Embryonic facial prominence (tissue), 1 donor: ENCODE data around the gene C6orf89.

Experiments
- DNase-seq: peaks from one replicate; pipeline ENCODE4 v3.0.0-alpha.2; 2016; ENCODE audit errors: extremely low spot score

Gene C6orf89

DNA sequence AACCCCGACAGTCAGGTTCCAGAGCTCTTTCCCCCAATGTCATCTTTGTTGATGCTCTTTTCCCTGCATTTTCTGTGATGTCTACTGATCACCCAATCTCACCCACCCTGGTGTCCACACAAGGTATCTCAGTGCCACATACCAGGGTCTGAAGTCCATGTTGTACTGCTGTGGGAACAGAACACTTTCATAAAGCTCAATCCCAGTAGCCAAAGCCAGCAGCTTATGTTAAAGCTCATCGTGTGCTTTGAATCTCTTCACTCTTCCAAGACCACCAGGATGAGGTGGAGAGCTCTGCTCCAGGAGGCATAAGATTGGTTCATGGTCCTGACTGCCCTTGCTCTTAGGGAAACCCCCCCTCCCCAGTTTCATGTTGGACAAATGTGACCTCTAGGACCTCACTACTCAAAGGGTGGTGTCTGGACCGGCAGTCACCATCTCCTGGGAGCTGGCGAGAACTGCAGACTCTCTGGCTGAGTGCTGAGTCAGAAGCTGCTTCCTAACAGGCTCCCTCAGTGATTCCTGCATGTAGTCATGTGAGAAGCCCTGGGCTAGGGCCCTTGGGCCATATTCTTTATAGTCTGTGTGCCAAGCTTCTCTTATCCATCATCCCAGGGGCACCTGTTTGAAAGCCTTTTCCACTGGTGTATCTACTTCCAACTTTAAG is 33.1 kb upstream of the C6orf89 start:
- DNase-seq: no peak

DNA sequence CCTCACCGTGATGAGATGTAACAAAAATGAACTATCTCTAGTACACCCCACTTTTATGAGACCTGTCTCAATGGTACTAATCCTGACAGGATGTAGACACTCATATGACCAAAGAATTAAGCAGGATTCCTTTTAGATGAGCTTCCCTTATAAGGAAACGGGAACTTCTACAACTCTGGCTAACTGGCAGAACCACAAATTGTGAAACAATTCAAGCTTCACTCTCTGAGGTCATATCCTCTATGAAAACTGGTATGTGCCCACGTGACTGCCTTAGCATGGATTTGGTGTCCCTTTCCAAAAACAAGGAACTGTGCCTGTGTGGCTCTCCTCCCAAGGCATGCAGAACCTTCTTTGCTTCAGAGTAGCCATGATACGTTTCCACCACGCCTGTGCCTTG is 32.4 kb upstream of the C6orf89 start:
- no peak for DNase-seq

DNA sequence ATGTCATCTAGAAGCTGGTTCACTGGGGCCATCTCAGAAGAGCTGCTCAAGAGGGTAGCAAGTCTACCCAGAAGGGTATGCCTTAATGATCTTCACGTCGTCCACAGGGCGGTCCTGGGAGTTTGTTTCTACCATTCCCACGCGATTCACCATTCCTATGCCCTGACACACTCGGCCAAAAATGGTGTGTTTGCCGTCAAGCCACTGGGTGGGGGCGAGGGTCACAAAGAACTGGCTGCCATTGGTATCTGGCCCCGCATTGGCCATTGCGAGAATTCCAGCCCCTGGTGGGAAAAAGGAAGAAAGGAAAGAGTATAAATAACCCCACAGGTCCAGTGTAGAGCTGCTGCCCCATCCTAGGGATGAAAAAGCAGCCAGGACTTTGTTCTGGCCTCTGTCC is 30.0 kb upstream of the C6orf89 start:
- no peak for DNase-seq

DNA sequence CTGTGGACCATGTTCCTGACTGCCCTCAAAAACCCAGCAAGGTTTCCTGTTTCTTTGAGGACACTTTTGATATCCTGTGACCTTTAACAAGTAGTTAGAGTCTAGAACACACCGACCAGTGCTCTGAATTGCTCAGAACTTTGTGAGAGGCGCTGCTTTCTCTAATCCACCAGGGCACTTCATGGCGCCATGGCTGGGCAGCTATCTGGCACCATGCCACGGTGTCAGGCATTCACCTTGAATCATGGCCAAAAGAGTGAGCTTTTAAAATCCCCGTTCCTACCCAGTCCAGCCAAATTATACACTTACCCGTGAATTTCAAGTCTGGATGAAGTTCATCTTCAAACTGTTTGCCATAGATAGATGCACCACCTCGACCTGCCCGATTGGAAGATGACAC is 29.5 kb upstream of the C6orf89 start:
- no peak for DNase-seq

DNA sequence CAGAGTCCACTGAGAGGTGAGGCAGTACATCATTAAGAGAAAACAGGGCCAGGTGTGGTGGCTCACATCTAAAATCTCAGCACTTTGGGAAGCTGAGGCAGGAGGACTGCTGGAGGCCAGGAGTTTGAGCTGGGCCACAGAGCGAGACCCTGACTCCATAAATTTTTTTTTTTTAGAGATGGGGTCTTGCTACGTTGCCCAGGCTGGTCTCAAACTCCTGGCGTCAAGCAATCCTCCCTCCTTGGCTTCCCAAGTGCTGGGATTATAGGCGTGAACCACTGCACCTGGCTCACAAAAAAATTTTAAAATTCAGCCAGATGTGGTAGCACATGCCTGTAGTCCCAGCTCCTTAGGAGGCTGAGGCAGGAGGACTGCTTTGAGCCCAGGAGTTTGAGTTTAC is 28.4 kb upstream of the C6orf89 start:
- no peak for DNase-seq

DNA sequence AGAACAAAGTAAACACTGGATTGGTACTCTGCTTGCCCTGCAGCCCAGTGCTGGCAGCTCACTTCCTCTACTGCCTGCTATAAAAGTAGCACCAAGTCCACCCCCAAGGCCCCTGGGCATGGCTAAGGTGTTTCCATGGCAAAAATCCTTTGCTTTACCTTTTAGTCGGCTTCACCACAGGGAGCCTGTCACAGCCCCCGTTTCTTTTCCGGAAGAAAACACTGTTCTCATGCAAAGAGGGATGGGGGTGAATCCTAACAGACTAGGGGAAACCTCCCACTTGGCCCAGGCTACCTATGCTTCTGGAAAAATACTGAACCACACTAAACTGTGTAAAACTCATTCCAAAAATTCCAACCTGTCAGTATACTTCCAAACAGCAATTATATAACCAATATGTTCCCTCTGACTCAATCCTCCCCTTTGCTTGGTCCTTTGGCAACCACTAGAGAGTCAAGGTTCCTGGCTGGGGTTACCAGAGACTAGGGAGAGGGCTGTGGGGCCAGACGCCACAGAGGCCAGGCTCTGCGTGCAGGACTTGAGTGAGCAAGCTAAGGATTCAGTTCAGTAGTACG is 27.3 kb upstream of the C6orf89 start:
- DNase-seq: no peak

DNA sequence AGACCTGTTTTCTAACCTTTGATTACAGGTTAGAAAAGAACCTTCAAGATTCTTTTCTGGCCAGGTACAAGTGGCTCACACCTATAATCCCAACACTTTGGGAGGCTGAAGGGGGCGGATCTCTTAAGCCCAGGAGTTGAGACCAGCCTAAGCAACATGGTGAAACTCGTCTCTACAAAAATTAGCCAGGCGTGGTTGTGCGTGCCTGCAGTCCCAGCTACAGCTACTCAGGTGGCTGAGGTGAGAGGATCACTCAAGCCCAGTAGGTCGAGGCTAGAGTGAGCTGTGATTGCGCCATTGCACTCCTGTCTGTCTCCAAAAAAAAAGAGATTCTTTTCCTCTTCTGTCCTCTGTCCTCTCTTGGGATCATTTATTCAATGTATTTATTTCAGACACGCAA is 25.6 kb upstream of the C6orf89 start:
- DNase-seq: no peak

DNA sequence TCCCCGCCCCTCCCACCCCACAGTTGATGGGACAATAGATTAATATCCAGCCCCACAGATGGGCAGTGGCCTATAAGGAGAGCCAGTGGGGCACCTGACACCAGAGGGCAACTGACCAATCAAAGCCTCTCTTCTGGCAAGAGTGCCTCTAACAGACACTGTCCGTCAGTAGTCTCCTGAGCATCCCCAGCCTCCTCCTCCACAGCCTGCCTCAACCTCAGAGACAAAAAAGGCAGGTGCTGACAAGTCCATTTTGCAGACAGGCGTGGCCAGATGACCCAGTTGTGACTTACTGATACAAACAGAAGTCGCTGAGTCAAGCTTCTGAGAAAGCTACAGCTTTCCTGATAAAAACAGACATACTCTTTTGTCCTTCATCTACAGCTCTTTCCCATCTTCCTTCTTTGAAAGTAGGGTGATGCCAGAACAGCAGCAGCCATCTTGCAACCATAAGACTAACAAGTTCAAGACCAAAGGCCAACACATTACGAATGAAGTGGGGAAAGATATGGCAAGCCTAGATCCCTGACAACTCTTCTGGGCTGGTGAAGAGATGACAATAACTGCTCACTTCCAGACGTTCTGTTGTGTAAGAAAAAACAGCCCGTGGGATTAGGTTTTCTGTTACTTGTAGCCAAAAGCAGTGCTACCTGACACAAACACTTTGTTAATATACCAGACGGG is 23.4 kb upstream of the C6orf89 start:
- no peak for DNase-seq

DNA sequence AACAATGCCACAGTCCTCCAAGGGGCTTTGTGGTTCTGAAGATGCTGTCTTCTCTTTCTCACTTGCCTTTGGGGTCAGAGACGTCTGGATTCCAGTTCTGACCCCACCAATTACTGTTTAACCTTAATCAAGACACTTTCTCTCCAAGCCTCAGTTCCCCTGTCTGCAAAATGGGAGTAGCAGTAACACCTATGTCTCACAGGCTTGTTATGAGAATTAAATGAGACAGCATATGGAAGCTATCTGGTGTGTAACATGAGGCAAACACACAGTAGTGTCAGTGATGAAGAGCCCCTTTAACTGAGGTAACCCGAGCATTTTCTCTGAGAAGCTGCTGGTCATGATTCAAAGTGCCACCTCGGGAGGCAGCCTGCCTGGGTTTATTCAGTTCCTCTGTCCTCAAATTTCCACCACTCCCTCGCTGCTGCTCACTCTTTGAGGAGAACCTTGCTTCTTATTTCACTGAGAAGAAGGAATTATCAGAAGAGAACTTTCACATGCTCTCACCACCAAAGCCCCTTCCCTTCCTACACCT is 22.8 kb upstream of the C6orf89 start:
- no peak for DNase-seq

DNA sequence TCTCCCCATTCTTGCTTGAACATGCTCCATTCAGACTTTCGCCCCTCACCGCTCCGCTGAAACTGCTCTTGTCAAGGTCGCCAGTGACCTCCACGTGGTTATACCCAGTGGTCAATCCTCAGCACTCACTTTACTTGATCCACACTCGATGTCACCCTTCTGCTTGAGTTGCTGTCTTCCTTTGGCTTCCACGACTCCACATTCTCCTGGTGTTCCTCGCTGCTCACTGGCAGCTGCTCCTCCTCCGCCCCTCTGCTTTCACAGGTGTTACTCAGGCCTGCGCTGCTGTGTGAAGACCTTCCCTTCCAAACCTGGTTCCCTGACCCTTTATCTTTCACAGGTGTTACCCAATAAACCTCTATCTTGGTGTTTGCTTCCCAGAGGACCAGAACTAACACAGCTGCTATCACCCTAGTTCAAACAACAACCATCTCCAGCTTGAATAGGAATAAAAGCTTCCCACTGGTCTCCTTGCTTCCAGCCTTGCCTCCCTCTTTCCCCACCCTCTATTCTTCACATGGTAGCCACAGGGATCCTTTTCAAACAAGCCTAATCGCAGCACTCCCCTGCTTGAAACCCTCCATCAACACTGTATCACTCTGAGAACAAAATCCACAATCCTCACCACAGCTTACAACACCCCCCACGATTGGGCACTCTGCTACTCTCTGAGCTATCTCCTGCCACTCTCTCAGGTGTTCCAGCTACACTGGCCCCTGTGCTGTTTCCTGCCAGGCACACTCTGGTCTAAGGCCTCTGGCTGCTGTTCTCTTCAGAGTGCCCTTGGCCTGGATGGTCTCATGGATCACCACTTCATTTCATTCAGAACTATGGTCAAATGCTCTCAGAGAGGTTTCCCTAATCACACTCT is 21.8 kb upstream of the C6orf89 start:
- DNase-seq: no peak

DNA sequence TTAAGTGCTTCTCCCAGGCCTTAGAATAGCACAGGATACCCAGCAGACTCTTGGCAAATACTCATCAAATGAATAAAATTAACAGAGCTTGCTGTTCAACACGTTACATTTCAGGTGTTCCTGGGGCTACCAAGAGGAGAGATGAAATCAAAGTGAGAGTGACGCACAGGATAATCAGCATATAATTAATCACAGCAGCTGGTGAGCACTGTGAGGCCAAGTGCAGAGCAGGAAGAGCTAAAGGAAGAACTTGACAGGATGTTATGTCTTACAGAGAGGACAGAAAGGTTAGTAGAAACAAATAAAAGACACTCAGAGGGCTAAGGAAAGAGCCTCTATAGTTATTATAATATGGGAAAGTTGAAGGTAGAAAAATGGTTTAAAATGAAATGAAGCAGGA is 19.9 kb upstream of the C6orf89 start:
- no peak for DNase-seq

DNA sequence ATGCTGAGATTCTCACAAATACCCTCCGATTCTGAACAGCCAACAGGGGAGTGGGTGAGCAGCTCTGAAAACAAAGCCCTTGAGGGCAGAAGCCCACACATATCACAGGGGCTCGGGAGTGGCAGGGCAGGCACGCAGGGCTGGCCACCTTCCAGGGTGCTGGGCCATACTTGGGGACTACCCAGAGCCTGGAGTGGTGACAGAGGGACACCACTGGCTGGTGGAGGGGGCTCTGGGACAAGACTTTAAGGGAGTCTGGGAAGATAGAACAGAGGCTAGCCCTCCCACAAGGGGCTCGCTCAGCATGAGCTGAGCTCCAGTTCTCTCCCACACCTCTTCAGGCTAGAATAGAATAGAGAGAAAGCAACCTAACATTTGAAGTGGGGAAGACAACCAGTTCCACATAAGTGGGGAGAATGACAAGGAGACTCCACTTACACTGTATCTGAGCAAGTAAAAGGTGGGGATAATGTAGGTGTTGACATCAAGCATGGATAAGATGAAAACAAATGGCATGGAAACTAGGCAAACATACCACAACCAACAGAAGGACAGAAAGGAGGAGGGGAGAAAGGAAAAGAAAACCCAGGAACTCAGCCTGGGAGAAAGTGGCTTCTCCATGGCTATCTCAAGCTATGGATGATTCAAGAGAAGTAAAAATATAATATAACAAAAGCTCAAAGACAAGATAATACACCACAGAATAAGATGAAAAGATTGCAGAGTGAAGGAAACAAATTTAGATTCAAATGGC is 18.1 kb upstream of the C6orf89 start:
- DNase-seq: no peak

DNA sequence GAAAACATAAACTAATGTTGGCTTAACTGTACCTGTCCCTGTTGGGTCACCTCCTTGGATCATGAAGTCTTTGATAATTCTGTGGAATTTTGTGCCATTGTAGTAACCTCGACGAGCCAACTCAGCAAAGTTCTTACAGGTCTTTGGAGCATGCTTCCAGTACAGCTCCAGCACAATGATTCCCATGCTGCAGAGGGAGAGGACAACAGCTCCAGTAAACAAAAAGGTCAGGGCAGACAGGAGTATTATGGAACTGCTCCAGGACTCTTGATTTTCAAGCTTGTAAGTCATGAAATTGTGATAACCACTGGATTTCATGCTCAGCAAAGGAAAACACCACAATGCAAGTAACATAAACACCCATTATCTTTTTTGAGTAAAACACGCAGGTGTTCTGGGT is 14.1 kb upstream of the C6orf89 start:
- no peak for DNase-seq

DNA sequence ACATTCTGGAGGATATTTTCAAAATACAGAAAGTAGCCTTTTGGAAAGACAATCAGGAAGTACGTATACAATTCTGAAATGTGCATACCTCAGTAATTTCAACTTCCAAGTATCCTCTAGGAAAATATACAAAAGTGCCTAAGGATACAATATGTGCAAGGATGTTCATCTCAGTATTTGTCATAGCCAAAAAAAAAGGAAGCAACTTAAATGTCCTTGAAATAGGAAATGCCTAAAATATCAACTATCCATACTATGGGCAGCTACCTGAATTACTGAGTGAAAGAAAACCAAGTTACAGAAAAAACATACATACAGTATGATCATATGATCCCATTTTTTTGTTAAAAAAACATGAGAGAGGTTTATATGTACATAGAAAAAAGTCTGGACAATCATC is 12.6 kb upstream of the C6orf89 start:
- no peak for DNase-seq

DNA sequence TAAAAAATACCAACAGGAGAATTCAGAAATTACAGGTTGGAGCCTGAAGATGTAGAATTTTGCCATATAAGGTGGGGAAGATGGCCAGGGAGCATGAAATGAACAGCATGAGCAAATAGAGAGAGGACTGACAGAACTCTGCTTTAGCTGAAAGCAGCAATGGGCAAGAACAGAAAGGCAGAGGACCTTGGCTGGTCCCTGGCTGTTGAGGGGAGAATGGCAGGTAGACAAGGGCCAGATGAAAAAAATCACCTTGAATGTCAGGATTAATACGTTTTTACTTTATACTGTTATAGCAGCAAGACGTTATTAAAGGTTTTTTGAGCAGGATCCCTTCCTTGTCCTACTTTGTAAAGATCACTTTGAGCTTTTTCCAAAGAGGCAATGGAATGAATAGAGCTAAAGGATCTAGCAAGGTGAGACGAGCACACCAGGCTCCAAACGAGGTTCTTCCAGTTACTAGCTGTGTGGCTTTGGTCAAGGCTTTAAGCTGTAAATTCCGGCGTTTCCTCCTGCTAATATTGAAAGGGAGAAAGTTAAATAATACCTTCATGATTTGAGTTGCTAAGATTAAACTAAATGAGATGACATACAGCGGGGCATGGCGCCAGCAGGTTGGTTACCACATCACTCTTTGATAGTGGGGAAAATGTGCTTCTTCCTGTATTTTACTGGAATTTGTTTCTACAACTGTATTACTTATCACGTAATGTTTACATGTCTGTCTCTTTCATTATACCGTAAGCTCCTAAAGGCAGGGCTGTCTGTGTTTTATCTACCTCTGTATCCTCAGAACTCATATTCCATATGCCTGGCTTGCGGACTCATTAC is 11.9 kb upstream of the C6orf89 start:
- no peak for DNase-seq

DNA sequence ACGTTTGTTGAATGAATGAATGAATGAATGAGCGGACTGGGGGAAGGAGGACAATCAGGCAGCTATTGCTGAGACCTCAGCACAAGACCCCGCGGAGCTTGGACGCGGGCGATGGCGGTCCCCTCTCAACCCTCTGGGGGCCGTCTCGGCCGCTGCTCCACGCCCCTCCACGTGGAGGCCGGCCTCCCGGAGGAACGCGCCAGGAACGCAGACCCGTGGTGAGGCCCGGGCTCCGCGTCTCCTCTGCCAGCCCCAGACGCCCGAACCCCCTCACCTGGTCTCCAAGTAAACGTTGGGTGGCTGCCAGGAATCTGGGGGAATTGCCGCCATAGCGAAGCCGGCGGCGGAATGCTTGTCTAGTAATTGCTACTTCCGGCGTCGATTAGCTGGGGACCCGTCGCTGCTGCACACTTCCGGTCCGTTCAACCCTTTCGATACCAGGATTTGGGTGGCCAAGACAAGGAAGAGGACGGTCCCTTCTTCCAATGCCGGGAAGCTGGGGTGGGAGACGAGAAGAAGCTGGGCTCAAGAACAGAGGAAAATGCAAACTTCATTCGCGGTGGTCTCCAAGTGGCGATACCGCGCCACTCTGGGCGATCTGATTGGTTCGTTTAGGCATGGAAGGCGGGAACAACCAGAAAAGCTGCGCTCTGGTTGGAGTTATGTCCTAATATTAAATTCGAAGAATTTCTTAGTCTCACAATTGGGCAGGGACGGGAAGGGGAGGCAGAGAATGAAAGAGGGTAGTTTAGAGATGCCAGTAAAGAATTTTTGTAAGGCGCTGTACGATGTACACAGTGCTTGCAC is 11.1 kb upstream of the C6orf89 start, which contains the start of gene PPIL1:
PPIL1 (minus strand) TSS at position 361 of the 807 bp plus-strand sequence; CDS start at position 330, 31 bp downstream.
- DNase-seq: peak; percentile 92

DNA sequence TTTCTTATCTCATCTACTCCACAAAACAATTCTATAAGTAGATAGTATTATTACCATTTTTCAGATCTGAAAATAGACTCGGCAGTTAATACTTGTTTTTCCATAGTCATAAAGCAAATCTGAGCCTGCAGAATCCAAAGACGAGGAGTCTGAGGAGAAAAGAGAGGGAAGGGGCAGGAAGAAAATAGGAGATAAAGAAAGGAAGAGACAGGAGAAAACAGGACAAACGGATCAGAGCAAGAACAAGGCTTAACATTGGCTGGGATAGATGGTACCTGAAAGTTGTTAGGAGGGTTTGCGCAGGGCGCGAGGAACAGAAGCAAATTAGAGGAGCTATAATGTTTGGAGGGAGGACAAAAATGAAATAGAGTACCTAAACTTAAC is 10.5 kb upstream of the C6orf89 start:
- no peak for DNase-seq

DNA sequence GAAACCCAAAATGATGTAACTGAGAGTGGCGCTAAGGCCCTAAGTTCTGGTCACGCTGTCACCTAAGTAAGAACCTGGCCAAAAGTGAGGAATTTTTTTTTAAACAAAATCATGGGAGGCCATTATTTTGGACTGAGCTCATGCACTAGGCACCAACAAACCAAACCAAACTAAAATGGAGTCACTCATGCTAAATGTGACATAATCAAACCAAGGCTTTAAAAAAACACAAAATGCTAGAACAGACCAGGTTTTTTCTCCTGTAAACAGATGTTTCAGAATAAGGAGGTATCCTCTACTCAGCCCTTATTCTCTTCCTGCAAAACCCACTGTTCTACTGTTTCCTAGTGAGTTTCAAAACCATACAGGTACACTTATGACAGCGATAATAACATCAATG is 1.1 kb upstream of the C6orf89 start:
- DNase-seq: no peak

DNA sequence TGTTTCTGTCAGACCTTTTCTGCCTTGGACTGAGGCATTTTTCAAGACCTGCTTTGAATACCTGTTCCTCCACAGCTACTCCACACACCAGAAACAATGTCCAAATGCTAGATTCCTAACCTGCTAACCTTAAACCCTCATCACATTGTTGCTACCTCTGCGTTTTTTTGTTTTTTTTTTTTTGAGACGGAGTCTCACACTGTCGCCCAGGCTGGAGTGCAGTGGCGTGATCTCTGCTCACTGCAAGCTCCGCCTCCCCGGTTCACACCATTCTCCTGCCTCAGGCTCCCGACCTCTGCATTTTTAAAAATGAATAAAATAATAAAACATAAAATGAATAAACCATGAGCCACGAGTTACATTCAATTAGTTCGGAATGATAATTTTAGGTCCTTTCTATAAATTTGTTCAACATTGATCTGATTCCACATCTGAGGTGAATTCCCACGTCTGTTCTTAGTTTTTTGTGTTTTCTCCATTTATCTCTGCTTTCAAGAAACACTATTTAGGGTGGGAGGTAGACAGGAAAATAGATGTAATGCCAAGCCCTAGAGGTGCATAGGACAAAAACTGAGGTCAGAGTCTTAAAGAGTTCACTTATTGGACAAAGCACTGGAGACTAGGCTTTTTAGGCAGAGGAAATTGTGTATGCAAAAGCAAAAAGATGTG is 1.3 kb downstream of the C6orf89 start:
- DNase-seq: no peak
